Measurements from ENCODE around the gene MICAL3.

MICAL3 gene

GRCh38 chr22:17831501-17832251 is 192.7 kb downstream of the MICAL3 start:
- TF ChIP-seq CTCF (IDR thresholded peaks at IDR 0.05; ENCODE audit: low read depth, low read length) = no peak
- no peak overlapping the region for H3K4me3 ChIP-seq (ENCODE audit: low read depth, low read length)

- H3K4me3 ChIP-seq (ENCODE audit: low read depth, low read length) = no peak overlapping the region
- TF ChIP-seq CTCF (IDR thresholded peaks at IDR 0.05; ENCODE audit: low read depth, low read length) = peak; percentile 100
Observed at GRCh38 chr22:17830043-17830961, 194.1 kb downstream of the MICAL3 start.

GRCh38 chr22:17829695-17830042 is 194.7 kb downstream of the MICAL3 start:
- TF ChIP-seq CTCF (IDR thresholded peaks at IDR 0.05; ENCODE audit: low read depth, low read length) = no peak
- H3K4me3 ChIP-seq (ENCODE audit: low read depth, low read length) = no peak overlapping the region

- no peak overlapping the region for H3K4me3 ChIP-seq (ENCODE audit: low read depth, low read length)
Observed at GRCh38 chr22:17828502-17829080, 195.8 kb downstream of the MICAL3 start.

GRCh38 chr22:17827466-17827865 is 196.9 kb downstream of the MICAL3 start:
- no peak for TF ChIP-seq CTCF (IDR thresholded peaks at IDR 0.05; ENCODE audit: low read depth, low read length)
- H3K4me3 ChIP-seq (ENCODE audit: low read depth, low read length) = no peak overlapping the region

More at GRCh38 chr22:17828502-17829080, 195.8 kb downstream of the MICAL3 start:
- no peak for TF ChIP-seq CTCF (IDR thresholded peaks at IDR 0.05; ENCODE audit: low read depth, low read length)

- TF ChIP-seq CTCF (IDR thresholded peaks at IDR 0.05; ENCODE audit: low read depth, low read length) = no peak
- no peak overlapping the region for H3K4me3 ChIP-seq (ENCODE audit: low read depth, low read length)
Observed at GRCh38 chr22:17825876-17826550, 198.3 kb downstream of the MICAL3 start.

Measured in WI38 (cell line).